GM19193 (cell line): ENCODE data around the gene FAM163A.

Source experiments
- POLR2A ChIP-seq: IDR thresholded peaks from 4 replicates; pipeline ENCODE4 v1.6.1; 2011; ENCODE audit not compliant: insufficient read depth, insufficient read length; ENCODE audit errors: extremely low read depth

Gene FAM163A

GRCh38 chr1:179831225-179831624 is 88.1 kb downstream of the FAM163A start:
- TF ChIP-seq POLR2A, result no peak

DNA sequence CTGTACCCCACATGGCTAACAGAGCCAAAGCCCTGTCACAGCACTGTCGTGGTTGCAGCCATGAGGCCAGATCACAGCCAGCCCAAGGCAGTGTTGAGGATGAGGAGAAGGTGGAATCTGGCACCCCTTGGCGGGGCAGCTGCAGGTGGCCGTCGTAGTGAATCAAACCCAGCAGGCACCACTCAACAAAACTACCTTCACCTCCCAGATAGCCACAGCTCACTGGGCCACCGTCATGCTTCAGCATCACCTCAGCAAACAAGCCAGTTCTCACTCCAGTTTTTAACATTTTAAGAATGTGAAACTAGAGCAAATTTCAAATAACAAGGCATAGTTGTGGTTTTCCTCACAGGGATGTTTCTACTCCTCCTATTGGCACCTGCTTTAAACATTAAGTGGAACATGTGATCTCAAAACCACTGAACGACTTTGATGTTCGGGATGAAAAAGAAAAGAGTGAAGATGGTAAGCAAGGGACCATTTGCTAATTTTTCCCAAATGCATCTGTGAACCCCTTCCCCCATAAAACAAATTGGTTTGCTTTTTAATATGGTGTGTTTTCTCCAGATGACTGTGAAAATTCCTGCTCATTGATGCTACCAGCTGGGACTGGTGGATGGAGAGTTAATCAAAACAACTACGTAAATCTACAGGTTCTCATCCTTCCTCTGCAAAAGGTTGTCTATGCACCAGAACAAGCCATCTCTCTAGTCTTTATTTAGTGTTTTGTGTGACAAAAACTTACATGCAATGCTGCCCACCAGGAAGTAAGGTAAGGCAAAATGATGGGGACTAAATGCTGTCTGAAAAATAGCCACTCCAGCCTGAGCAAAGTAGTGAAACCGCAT is 89.0 kb downstream of the FAM163A start:
- TF ChIP-seq POLR2A, result no peak

DNA sequence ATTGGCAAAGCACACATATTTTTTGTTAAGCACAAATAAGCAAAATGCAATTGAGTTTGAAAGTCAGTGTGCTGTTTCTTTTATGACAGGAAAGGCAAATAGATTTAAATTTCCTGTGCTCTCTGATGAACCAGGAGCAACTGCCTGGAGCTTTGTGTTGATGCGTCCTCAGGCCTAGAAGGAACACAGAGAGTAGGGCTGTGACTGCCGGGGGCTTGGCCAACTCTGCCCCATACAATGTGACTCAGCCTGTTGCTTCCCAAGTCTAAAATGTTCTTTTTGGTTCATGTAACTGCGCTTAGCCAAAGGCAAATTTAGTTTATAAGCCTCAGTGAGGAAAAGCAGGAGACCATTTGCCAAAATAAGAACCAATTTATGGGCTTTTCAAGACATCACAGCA is 97.0 kb downstream of the FAM163A start:
- no peak for TF ChIP-seq POLR2A

- no peak for TF ChIP-seq POLR2A
Measured at GRCh38 chr1:179848233-179848632, 105.1 kb downstream of the FAM163A start.

GRCh38 chr1:179853102-179853501 is 110.0 kb downstream of the FAM163A start:
- no peak for TF ChIP-seq POLR2A

- TF ChIP-seq POLR2A, result no peak
Measured at GRCh38 chr1:179856296-179856695, 113.2 kb downstream of the FAM163A start.

GRCh38 chr1:179857009-179857408 is 113.9 kb downstream of the FAM163A start:
- TF ChIP-seq POLR2A, result no peak

DNA sequence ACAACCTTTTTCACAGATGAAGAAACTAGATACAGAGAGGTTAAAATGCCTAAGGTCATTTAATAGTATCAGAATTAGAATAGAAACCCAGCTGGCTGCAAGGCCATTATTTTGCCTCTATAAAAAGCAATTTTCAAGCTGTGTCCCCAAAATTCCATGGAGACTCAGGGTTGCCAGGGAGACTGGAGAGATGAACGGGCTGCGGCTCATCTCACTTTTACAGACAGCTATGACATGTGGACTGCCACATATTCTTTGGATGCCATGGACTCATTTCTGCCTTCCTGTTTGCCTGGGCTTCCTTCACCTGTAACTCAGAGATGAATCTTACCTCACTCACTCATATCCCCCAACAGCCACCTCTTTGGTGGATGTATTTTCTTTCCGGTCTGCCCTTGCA is 117.6 kb downstream of the FAM163A start:
- no peak for TF ChIP-seq POLR2A

GRCh38 chr1:179865377-179865776 is 122.3 kb downstream of the FAM163A start:
- TF ChIP-seq POLR2A, result no peak
